HCT116 (cell line): Measurements from ENCODE around the gene PKHD1. TPM values are rescaled to one million over a fixed set of nuclear protein-coding genes. Genes with fewer than 3 reads are reported as not detected.

Source experiments
- ATAC-seq: fragments of 200-7000 bp; cut with Tn5 transposase; 2 replicates; pipeline ENCODE4 v1.9.1; 2020; ENCODE audit warnings: mild to moderate bottlenecking, moderate library complexity
- BruUV-seq: library from RNA; stranded (reverse); fragments of 400-500 nt; replicated peaks from 2 replicates; lab custom pipeline; 2021; lab: Mats Ljungman, UMichigan
- CTCF ChIA-PET: fragments of 300-600 bp; sonication (Branson Sonifier 250); formaldehyde crosslinking; loops from one replicate; lab custom pipeline; 2021; ENCODE audit warnings: antibody characterized with exemption; lab: Charles Lee
- POLR2A ChIA-PET: fragments of 300-600, 350-600 bp; sonication (Branson Sonifier 250); formaldehyde crosslinking; loops from one replicate; lab custom pipeline; 2021; ENCODE audit warnings: antibody characterized with exemption; lab: Charles Lee
- RAD21 ChIA-PET, 2 experiments: fragments of 300-600 bp; sonication (Branson Sonifier 250); formaldehyde crosslinking; loops; one replicate each; lab custom pipeline; 2023; ENCODE audit warnings: low total read pairs in 2 of 2; ENCODE audit not compliant: uncharacterized antibody in 2 of 2, unreplicated experiment in 2 of 2, low non-redundant PET in 1 of 2; lab: Charles Lee
- DNase-seq: peaks from one replicate; pipeline ENCODE4 v3.0.0-alpha.2; 2010; ENCODE audit warnings: low read depth, low spot score
- H2AFZ ChIP-seq: fragments of 200-600 bp; shearing (Covaris generic), sonication (generic); 2 replicates; pipeline ENCODE4 v1.6.1; 2017; ENCODE audit warnings: low read depth, mixed run types, mixed read lengths, antibody characterized with exemption, low read length; ENCODE audit not compliant: poor library complexity, severe bottlenecking
- H3K27ac ChIP-seq: 2 replicates; pipeline ENCODE4 v1.5.1; 2012; ENCODE audit warnings: low read depth, low read length
- H3K27me3 ChIP-seq: fragments of 200-600 bp; sonication (generic); 2 replicates; pipeline ENCODE4 v1.6.1; 2016; ENCODE audit warnings: mixed run types, low read length, mixed read lengths; ENCODE audit not compliant: insufficient read depth
- H3K36me3 ChIP-seq, 2 experiments: fragments of 200-500 bp in 1 of 2; fragments of 200-600 bp in 1 of 2; sonication (Bioruptor generic) in 1 of 2; sonication (generic) in 1 of 2; 2 replicates each; pipeline versions ENCODE4 v1.5.1 to v1.6.1; 2014 to 2016; ENCODE audit warnings: low read length in 2 of 2, inconsistent platforms in 1 of 2, mixed read lengths in 1 of 2, mixed run types in 1 of 2; ENCODE audit not compliant: insufficient read depth in 2 of 2, control insufficient read depth in 1 of 2
- H3K4me1 ChIP-seq, 2 experiments: fragments of 200-600 bp in 1 of 2; sonication (generic) in 1 of 2; 2 replicates each; pipeline versions ENCODE4 v1.5.1 to v1.6.1; 2012 to 2017; ENCODE audit warnings: low read length in 2 of 2, inconsistent platforms in 1 of 2, mild to moderate bottlenecking in 1 of 2, mixed read lengths in 1 of 2, mixed run types in 1 of 2, moderate library complexity in 1 of 2; ENCODE audit not compliant: insufficient read depth in 2 of 2, control insufficient read depth in 1 of 2
- H3K4me2 ChIP-seq: fragments of 200-600 bp; sonication (generic); 2 replicates; pipeline ENCODE4 v1.6.1; 2017; ENCODE audit warnings: mixed run types, low read length, mixed read lengths
- H3K4me3 ChIP-seq, 2 experiments: fragments of 200-600 bp in 1 of 2; sonication (generic) in 1 of 2; replicated peaks in 1 of 2; 2 replicates each; pipeline ENCODE4 v1.5.1; 2011 to 2016; ENCODE audit warnings: low read length in 2 of 2, control low read depth in 1 of 2, low read depth in 1 of 2, mild to moderate bottlenecking in 1 of 2, mixed read lengths in 1 of 2, mixed run types in 1 of 2
- H3K79me2 ChIP-seq: fragments of 200-600 bp; sonication (generic); 2 replicates; pipeline ENCODE4 v1.6.1; 2017; ENCODE audit warnings: mild to moderate bottlenecking, mixed run types, low read length, moderate library complexity, mixed read lengths; ENCODE audit not compliant: insufficient read depth
- H3K9ac ChIP-seq: fragments of 200-600 bp; sonication (generic); 2 replicates; pipeline ENCODE4 v1.6.1; 2016; ENCODE audit warnings: low read length, mixed read lengths
- H3K9me2 ChIP-seq: fragments of 200-600 bp; sonication (generic), shearing (Covaris generic); 2 replicates; pipeline ENCODE4 v1.6.1; 2017; ENCODE audit warnings: mixed run types, mild to moderate bottlenecking, moderate library complexity; ENCODE audit not compliant: insufficient read depth
- H3K9me3 ChIP-seq, 2 experiments: fragments of 200-500 bp in 1 of 2; fragments of 200-600 bp in 1 of 2; sonication (Bioruptor generic) in 1 of 2; sonication (generic) in 1 of 2; 2 replicates each; pipeline ENCODE4 v1.6.1; 2014 to 2017; ENCODE audit warnings: low read length in 2 of 2, mixed read lengths in 2 of 2, inconsistent platforms in 1 of 2, low read depth in 1 of 2, mild to moderate bottlenecking in 1 of 2, mixed run types in 1 of 2, moderate library complexity in 1 of 2; ENCODE audit not compliant: control insufficient read depth in 1 of 2, insufficient read depth in 1 of 2
- H4K20me1 ChIP-seq: fragments of 200-600 bp; sonication (generic), shearing (Covaris generic); 2 replicates; pipeline ENCODE4 v1.6.1; 2017; ENCODE audit warnings: mixed run types, mild to moderate bottlenecking, moderate library complexity; ENCODE audit not compliant: insufficient read depth
- CEBPB ChIP-seq: IDR thresholded peaks from 2 replicates; pipeline ENCODE4 v1.6.1; 2012; ENCODE audit warnings: low read depth
- CTCF ChIP-seq, 3 experiments: fragments of 200-600 bp in 1 of 3; sonication (generic) in 1 of 3; IDR thresholded peaks in 2 of 3; conservative IDR thresholded peaks in 1 of 3; 2 replicates each; pipeline ENCODE4 v1.5.1; 2012 to 2017; ENCODE audit warnings: low read depth in 2 of 3, low read length in 2 of 3, antibody characterized with exemption in 1 of 3, borderline replicate concordance in 1 of 3, control low read depth in 1 of 3, mild to moderate bottlenecking in 1 of 3, mixed read lengths in 1 of 3, mixed run types in 1 of 3, moderate library complexity in 1 of 3; ENCODE audit not compliant: insufficient read depth in 1 of 3
- EGR1 ChIP-seq: IDR thresholded peaks from 2 replicates; pipeline ENCODE4 v1.6.1; 2012; ENCODE audit warnings: low read depth
- EZH2 ChIP-seq: fragments of 200-600 bp; sonication (generic); IDR thresholded peaks from 2 replicates; pipeline ENCODE4 v1.6.1; 2017; ENCODE audit warnings: antibody characterized with exemption, mixed run types
- EZH2phosphoT487 ChIP-seq: fragments of 200-600 bp; IDR thresholded peaks from 2 replicates; pipeline ENCODE4 v1.6.1; 2018; ENCODE audit warnings: antibody characterized with exemption, borderline replicate concordance
- FOSL1 ChIP-seq: IDR thresholded peaks from 2 replicates; pipeline ENCODE4 v1.6.1; 2012; ENCODE audit warnings: low read depth
- JUND ChIP-seq: IDR thresholded peaks from 2 replicates; pipeline ENCODE4 v1.6.1; 2012
- MAX ChIP-seq: IDR thresholded peaks from 2 replicates; pipeline ENCODE4 v1.6.1; 2012
- POLR2A ChIP-seq: IDR thresholded peaks from 2 replicates; pipeline ENCODE4 v1.7.0; 2011; ENCODE audit warnings: borderline replicate concordance; ENCODE audit not compliant: insufficient read depth, insufficient read length; ENCODE audit errors: extremely low read depth
- RAD21 ChIP-seq: IDR thresholded peaks from 2 replicates; pipeline ENCODE4 v1.6.1; 2012; ENCODE audit warnings: low read depth, mild to moderate bottlenecking
- SIN3A ChIP-seq: IDR thresholded peaks from 2 replicates; pipeline ENCODE4 v1.6.1; 2012; ENCODE audit warnings: low read depth
- SP1 ChIP-seq: IDR thresholded peaks from 2 replicates; pipeline ENCODE4 v1.6.1; 2012; ENCODE audit warnings: low read depth
- YY1 ChIP-seq: IDR thresholded peaks from 2 replicates; pipeline ENCODE4 v1.6.1; 2011; ENCODE audit warnings: low read length, low read depth, moderate library complexity, mild to moderate bottlenecking; ENCODE audit not compliant: insufficient replicate concordance; ENCODE audit errors: extremely low read depth
- ZNF274 ChIP-seq: fragments of 200-500 bp; sonication (Bioruptor generic); IDR thresholded peaks from 2 replicates; pipeline ENCODE4 v1.6.1; 2014; ENCODE audit warnings: mild to moderate bottlenecking, low read depth, low read length, inconsistent platforms
- intact Hi-C: fragments of 100-400 bp; cut with micrococcal nuclease; formaldehyde crosslinking; loops from 2 replicates; pipeline ENCODE4 v1.10.0; 2022
- total RNA-seq: library from RNA; stranded (reverse); gene quantifications from one replicate; pipeline ENCODE4 v1.2.1, GENCODE V29; 2021; ENCODE audit not compliant: unreplicated experiment
- TF ChIP-seq, protein P1 (sequence below): IDR thresholded peaks from 2 replicates; pipeline ENCODE4 v1.6.1; 2011; ENCODE audit warnings: mild to moderate bottlenecking, low read length, moderate library complexity; ENCODE audit not compliant: insufficient replicate concordance; ENCODE audit errors: extremely low read depth
- TF ChIP-seq, protein P2 (sequence below): IDR thresholded peaks from 2 replicates; pipeline ENCODE4 v1.6.1; 2012

Gene PKHD1
- total RNA-seq, 1 experiment from 2014 or later: not detected

GRCh38 chr6:51617751-51618150, 469.7 kb downstream of the PKHD1 start:
- ATAC-seq: no peak

GRCh38 chr6:51616243-51616642, 471.2 kb downstream of the PKHD1 start:
- H3K9ac ChIP-seq: no peak overlapping the region
- no TSS peak for BruUV-seq
- no peak overlapping the region for H3K4me2 ChIP-seq
- RAD21 ChIA-PET: no interaction called here
- no peaks in the 10 kb centered on the region for H4K20me1 ChIP-seq
- H3K36me3 ChIP-seq: no peaks in the 10 kb centered on the region
- no peak overlapping the region for H3K27ac ChIP-seq
- H3K27me3 ChIP-seq: no peaks in the 10 kb centered on the region
- H3K9me2 ChIP-seq: no peaks in the 10 kb centered on the region
- CTCF ChIA-PET: no interaction called here
- H2AFZ ChIP-seq: no peak overlapping the region
- no peak for DNase-seq
- intact Hi-C loops: no loop called here
- ATAC-seq: no peak
- no peaks in the 10 kb centered on the region for H3K4me1 ChIP-seq
- POLR2A ChIA-PET: no interaction called here
- no peak overlapping the region for H3K4me3 ChIP-seq
- no peaks in the 10 kb centered on the region for H3K79me2 ChIP-seq
- H3K9me3 ChIP-seq: peaks cover 0 to 7% of the 10 kb centered on the region in 2 experiments; a peak in 3 of 4 replicates
- no peak for TF ChIP-seq MAX
- TF ChIP-seq EGR1: no peak
- TF ChIP-seq SIN3A: no peak
- TF ChIP-seq, protein P1, sequence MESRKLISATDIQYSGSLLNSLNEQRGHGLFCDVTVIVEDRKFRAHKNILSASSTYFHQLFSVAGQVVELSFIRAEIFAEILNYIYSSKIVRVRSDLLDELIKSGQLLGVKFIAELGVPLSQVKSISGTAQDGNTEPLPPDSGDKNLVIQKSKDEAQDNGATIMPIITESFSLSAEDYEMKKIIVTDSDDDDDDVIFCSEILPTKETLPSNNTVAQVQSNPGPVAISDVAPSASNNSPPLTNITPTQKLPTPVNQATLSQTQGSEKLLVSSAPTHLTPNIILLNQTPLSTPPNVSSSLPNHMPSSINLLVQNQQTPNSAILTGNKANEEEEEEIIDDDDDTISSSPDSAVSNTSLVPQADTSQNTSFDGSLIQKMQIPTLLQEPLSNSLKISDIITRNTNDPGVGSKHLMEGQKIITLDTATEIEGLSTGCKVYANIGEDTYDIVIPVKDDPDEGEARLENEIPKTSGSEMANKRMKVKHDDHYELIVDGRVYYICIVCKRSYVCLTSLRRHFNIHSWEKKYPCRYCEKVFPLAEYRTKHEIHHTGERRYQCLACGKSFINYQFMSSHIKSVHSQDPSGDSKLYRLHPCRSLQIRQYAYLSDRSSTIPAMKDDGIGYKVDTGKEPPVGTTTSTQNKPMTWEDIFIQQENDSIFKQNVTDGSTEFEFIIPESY: no peak
- no peak for TF ChIP-seq EZH2
- no peak for TF ChIP-seq RAD21
- TF ChIP-seq ZNF274: no peak
- TF ChIP-seq JUND: no peak
- TF ChIP-seq CTCF (IDR thresholded peaks at IDR 0.05 in 2 of 3, conservative IDR thresholded peaks at IDR 0.05 in 1 of 3; ENCODE audit: borderline replicate concordance in 1 of 3, insufficient read depth in 1 of 3, low read depth in 2 of 3, low read length in 2 of 3): no peak
- TF ChIP-seq EZH2phosphoT487: no peak
- TF ChIP-seq POLR2A: no peak
- no peak for TF ChIP-seq CEBPB

More at GRCh38 chr6:51617751-51618150, 469.7 kb downstream of the PKHD1 start:
- no peak overlapping the region for H3K9ac ChIP-seq
- H4K20me1 ChIP-seq: no peaks in the 10 kb centered on the region
- H3K79me2 ChIP-seq: no peaks in the 10 kb centered on the region
- no peak overlapping the region for H3K27ac ChIP-seq
- BruUV-seq: no TSS peak
- no peak overlapping the region for H3K4me2 ChIP-seq
- no peaks in the 10 kb centered on the region for H3K9me2 ChIP-seq
- intact Hi-C loops: no loop called here
- no peak overlapping the region for H3K4me3 ChIP-seq
- H3K36me3 ChIP-seq: no peaks in the 10 kb centered on the region
- no peak for DNase-seq
- RAD21 ChIA-PET: no interaction called here
- H2AFZ ChIP-seq: no peak overlapping the region
- H3K9me3 ChIP-seq: peaks cover 0 to 7% of the 10 kb centered on the region in 2 experiments; a peak in 2 of 4 replicates
- H3K27me3 ChIP-seq: no peaks in the 10 kb centered on the region
- POLR2A ChIA-PET: no interaction called here
- no peaks in the 10 kb centered on the region for H3K4me1 ChIP-seq
- TF ChIP-seq YY1 (no peak), JUND (no peak), FOSL1 (no peak), EZH2 (no peak), POLR2A (no peak), EZH2phosphoT487 (no peak), CEBPB (no peak), RAD21 (no peak), EGR1 (no peak), SP1 (no peak), ZNF274 (no peak), SIN3A (no peak)
- TF ChIP-seq, protein P2, sequence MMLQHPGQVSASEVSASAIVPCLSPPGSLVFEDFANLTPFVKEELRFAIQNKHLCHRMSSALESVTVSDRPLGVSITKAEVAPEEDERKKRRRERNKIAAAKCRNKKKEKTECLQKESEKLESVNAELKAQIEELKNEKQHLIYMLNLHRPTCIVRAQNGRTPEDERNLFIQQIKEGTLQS: no peak
- CTCF ChIA-PET: no interaction called here
